Small intestine (tissue), 7 donors: Measurements from ENCODE around the gene CSF2. TPM values are rescaled to one million over a fixed set of nuclear protein-coding genes. Genes with fewer than 3 reads are reported as not detected.
A peak's percentile ranks its signal among the peaks of the same experiment; 100 is the strongest.

ENCODE experiments used
- DNase-seq, 2 donors: peaks; one replicate each; pipeline versions ENCODE4 v3.0.0 to v3.0.0-alpha.2; 2013
- FAIRE-seq: peaks from 2 replicates; lab custom pipeline; 2012; peaks lifted over from hg19 to GRCh38; lab: Jason Lieb, UNC
- H3K27ac ChIP-seq, 3 donors: one replicate each; pipeline ENCODE4 v1.5.1; 2013; ENCODE audit warnings: low read length in 2 of 3, mild to moderate bottlenecking in 2 of 3, control low read depth in 1 of 3, inconsistent platforms in 1 of 3, low read depth in 1 of 3, moderate library complexity in 1 of 3
- H3K27me3 ChIP-seq, 3 donors: one replicate each; pipeline ENCODE4 v1.6.1; 2013; ENCODE audit warnings: low read length in 3 of 3, inconsistent platforms in 1 of 3; ENCODE audit not compliant: control insufficient read depth in 3 of 3, insufficient read depth in 3 of 3
- H3K36me3 ChIP-seq, 3 donors: one replicate each; pipeline ENCODE4 v1.6.1; 2013; ENCODE audit warnings: low read length in 3 of 3, inconsistent platforms in 1 of 3, low read depth in 1 of 3, mild to moderate bottlenecking in 1 of 3, moderate library complexity in 1 of 3; ENCODE audit not compliant: control insufficient read depth in 3 of 3, insufficient read depth in 2 of 3
- H3K4me1 ChIP-seq, 3 donors: one replicate each; pipeline ENCODE4 v1.6.1; 2013; ENCODE audit warnings: low read length in 2 of 3, inconsistent platforms in 1 of 3, low read depth in 1 of 3, mild to moderate bottlenecking in 1 of 3, moderate library complexity in 1 of 3; ENCODE audit not compliant: control insufficient read depth in 3 of 3, insufficient read depth in 2 of 3
- H3K4me3 ChIP-seq, 3 donors: one replicate each; pipeline ENCODE4 v1.5.1; 2013; ENCODE audit warnings: low read length in 3 of 3, control low read depth in 1 of 3, inconsistent platforms in 1 of 3, low read depth in 1 of 3, mild to moderate bottlenecking in 1 of 3, moderate library complexity in 1 of 3
- H3K9me3 ChIP-seq, 2 donors: one replicate each; pipeline ENCODE4 v1.6.1; 2013; ENCODE audit warnings: low read depth in 1 of 2, low read length in 1 of 2; ENCODE audit not compliant: control insufficient read depth in 2 of 2, insufficient read depth in 1 of 2
- WGBS, 3 donors: extraction: QIAGEN DNeasy Blood & Tissue Kit; methylation state at CpG; one replicate each; pipeline ENCODE4 v1.1.7; 2013; 5-methylcytosine and 5-hydroxymethylcytosine counted together
- polyA plus RNA-seq, 4 donors: library from polyadenylated mRNA; stranded (reverse) in 3 of 4; unstranded in 1 of 4; fragments of 200-250 nt in 3 of 4; fragments of 120-200 nt in 1 of 4; gene quantifications; one replicate each; pipeline versions ENCODE4 v1.2.1 to v1.2.3, GENCODE V29; 2013
- donor health status: healthy with polysubstance abuse.
- donor health status: control.
- donor health status: control.
- donor health status: Bipolar disorder and iron deficiency.
- donor health status: healthy.

CSF2 gene
- polyA plus RNA-seq, 4 donors, result 0.25 TPM; not detected in 3

DNA sequence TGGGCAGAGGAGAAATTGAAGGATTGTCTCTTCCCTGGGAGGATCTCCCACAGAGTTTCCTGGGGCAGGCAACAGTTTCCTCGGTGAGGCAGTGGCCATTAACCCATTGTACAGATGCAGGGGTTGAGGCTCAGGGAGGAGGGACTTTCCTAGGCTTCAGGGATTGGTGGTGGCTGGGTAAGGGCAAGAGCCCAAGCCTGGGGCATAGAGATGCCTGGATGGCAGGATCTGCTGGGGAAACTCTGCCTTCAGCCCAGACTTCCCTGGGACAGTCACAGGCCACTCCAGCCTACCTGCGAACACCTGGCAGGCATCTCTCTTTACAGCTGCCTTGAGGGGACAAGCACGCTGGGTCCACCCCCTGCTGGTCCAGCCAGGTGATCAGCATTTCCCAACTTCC, 3.6 kb upstream of the CSF2 start:
- Histone ChIP-seq H3K4me1 (peaks cover 0 to under 1% (median 0%) of the 10 kb centered on the region in 3 donors), H3K27ac (no peak overlapping the region), H3K36me3 (no peaks in the 10 kb centered on the region), H3K9me3 (no peaks in the 10 kb centered on the region), H3K27me3 (no peaks in the 10 kb centered on the region), H3K4me3 (no peak overlapping the region)
- FAIRE-seq, result no peak
- WGBS, 3 donors, result 82 to 98% (median 94%) methylated on average over 3 of the region's 3 CpGs
- DNase-seq, result no peak

DNA sequence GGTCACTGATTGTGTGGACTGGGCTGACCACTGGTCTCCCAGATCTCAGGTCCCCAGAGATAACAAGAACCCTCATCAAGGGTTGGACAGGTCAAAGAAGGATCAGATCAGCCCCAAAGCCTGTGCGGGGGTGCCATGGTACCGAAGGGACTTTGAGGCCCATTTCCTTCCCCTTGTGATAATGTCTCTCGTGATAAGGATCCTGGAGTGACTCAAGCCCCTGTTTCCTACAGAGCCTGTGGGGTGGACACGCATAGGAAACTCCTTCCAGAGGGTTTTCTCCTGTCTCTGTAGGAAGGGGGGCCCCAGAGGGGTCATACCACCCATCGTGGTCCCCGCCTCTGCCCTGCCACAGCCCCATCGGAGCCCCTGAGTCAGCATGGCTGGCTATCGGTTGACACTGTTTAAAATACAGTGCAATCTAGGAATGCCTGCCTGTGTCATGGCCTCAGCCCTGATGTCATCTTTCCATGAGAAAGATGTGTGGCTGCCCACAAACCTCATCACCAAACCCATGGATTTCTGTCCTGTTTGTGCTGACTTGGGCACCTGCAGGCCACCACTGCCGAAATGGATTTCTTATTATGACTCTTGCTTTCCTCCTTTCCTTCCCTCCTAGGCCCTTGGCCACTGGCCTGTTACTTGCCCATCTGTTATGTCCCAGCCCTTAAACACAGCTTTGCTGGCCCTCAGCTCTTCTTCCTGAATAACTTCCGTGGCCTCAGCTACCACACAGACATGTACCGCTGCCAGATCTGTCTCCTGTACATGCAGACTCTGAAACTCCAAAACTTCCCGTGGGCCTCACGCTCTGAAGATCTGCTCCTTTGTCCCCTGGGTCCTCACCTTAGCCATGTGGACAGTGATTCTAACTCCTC, 2.9 kb upstream of the CSF2 start:
- H3K27me3 ChIP-seq, result no peaks in the 10 kb centered on the region
- FAIRE-seq, result no peak
- H3K27ac ChIP-seq, result no peak overlapping the region
- no peaks in the 10 kb centered on the region for H3K9me3 ChIP-seq
- DNase-seq, result no peak
- H3K36me3 ChIP-seq, result no peaks in the 10 kb centered on the region
- H3K4me1 ChIP-seq, result peaks cover 0 to 2% (median 0%) of the 10 kb centered on the region in 3 donors
- WGBS, 3 donors, result 67 to 83% (median 78%) methylated on average over 13 of the region's 13 CpGs
- no peak overlapping the region for H3K4me3 ChIP-seq

DNA sequence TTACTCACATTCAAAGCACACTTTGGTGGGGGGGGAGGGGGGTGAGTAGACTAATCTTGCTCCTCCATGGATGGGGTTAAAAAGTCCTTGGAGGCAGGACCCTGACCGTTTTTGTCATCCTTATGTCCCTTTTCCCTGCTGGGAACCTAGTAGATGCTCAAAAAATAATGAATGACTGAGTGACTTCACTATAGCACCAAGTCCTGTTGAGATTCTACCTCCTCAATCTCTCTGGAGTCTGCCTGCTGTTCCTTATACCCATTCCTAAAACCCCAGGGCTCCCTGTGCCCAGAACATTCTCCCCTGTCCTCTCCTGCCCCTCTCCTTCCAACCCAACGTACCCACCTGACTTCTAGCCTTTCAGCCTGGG, 2.3 kb upstream of the CSF2 start:
- WGBS, 3 donors, result 61 to 84% (median 83%) methylated on average over 2 of the region's 2 CpGs
- FAIRE-seq (no peak), DNase-seq (no peak)
- Histone ChIP-seq H3K27me3 (no peaks in the 10 kb centered on the region), H3K4me3 (no peak overlapping the region), H3K36me3 (no peaks in the 10 kb centered on the region), H3K4me1 (peaks cover 0 to 2% (median 0%) of the 10 kb centered on the region in 3 donors), H3K27ac (no peak overlapping the region), H3K9me3 (no peaks in the 10 kb centered on the region)

DNA sequence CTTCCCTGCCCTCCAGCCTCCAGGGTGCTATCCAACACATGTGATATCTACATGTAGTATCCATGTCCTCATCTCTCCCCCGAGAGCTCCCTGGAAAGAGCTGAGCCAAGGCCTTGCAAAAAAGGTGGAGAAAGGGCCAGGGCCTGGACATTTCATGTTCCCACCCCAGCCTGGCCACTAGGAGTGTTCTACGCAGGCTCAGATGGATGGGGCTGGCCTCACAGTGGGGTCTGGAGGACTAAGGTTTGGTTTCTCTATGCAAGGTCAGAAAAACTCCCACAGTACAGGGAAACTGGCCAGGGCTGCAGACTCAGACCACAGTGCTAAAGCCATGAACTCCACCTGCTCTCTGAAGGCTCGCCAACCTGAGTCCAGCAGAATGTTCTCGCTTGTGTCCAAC, 1.5 kb upstream of the CSF2 start:
- no peaks in the 10 kb centered on the region for H3K27me3 ChIP-seq
- no peak overlapping the region for H3K27ac ChIP-seq
- no peak overlapping the region for H3K4me3 ChIP-seq
- DNase-seq (no peak), FAIRE-seq (no peak)
- no peaks in the 10 kb centered on the region for H3K36me3 ChIP-seq
- H3K9me3 ChIP-seq, result no peaks in the 10 kb centered on the region
- 87 to 100% (median 97%) methylated on average over 4 of the region's 4 CpGs for WGBS, 3 donors
- H3K4me1 ChIP-seq, result peaks cover 0 to 2% (median 0%) of the 10 kb centered on the region in 3 donors

DNA sequence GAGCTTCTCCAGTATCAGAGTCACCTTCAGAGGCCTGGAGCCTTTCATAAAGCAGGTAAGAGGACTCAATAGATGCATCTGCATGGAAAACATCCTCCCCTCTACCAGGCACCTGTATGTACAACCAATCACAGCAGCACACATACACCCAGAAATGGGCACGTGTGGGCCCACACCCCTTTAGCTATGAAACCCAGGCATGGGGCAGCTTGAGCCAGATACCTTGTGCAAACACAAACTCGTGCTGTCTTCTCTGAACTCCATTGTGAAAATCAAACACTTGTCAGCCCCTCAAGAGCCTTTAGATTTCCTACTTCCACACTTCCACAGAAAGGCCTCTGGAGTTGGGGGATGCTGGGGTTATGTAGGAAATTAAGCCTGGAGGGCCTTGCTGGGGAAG, 1.1 kb upstream of the CSF2 start:
- DNase-seq, result no peak
- Histone ChIP-seq H3K36me3 (no peaks in the 10 kb centered on the region), H3K27me3 (no peaks in the 10 kb centered on the region), H3K9me3 (no peaks in the 10 kb centered on the region), H3K4me1 (peaks cover 0 to 2% (median 0%) of the 10 kb centered on the region in 3 donors), H3K27ac (no peak overlapping the region), H3K4me3 (no peak overlapping the region)
- WGBS, 3 donors, result 63 to 82% (median 65%) methylated on average over 2 of the region's 2 CpGs
- no peak for FAIRE-seq

DNA sequence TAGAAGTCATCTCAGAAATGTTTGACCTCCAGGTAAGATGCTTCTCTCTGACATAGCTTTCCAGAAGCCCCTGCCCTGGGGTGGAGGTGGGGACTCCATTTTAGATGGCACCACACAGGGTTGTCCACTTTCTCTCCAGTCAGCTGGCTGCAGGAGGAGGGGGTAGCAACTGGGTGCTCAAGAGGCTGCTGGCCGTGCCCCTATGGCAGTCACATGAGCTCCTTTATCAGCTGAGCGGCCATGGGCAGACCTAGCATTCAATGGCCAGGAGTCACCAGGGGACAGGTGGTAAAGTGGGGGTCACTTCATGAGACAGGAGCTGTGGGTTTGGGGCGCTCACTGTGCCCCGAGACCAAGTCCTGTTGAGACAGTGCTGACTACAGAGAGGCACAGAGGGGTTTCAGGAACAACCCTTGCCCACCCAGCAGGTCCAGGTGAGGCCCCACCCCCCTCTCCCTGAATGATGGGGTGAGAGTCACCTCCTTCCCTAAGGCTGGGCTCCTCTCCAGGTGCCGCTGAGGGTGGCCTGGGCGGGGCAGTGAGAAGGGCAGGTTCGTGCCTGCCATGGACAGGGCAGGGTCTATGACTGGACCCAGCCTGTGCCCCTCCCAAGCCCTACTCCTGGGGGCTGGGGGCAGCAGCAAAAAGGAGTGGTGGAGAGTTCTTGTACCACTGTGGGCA, 642 bp downstream of the CSF2 start:
- Histone ChIP-seq H3K9me3 (no peaks in the 10 kb centered on the region), H3K4me3 (no peak overlapping the region), H3K36me3 (no peaks in the 10 kb centered on the region), H3K27ac (no peak overlapping the region), H3K4me1 (peaks cover 0 to 2% (median 0%) of the 10 kb centered on the region in 3 donors), H3K27me3 (no peaks in the 10 kb centered on the region)
- FAIRE-seq (no peak), DNase-seq (no peak)
- 62 to 85% (median 70%) methylated on average over 7 of the region's 7 CpGs for WGBS, 3 donors

DNA sequence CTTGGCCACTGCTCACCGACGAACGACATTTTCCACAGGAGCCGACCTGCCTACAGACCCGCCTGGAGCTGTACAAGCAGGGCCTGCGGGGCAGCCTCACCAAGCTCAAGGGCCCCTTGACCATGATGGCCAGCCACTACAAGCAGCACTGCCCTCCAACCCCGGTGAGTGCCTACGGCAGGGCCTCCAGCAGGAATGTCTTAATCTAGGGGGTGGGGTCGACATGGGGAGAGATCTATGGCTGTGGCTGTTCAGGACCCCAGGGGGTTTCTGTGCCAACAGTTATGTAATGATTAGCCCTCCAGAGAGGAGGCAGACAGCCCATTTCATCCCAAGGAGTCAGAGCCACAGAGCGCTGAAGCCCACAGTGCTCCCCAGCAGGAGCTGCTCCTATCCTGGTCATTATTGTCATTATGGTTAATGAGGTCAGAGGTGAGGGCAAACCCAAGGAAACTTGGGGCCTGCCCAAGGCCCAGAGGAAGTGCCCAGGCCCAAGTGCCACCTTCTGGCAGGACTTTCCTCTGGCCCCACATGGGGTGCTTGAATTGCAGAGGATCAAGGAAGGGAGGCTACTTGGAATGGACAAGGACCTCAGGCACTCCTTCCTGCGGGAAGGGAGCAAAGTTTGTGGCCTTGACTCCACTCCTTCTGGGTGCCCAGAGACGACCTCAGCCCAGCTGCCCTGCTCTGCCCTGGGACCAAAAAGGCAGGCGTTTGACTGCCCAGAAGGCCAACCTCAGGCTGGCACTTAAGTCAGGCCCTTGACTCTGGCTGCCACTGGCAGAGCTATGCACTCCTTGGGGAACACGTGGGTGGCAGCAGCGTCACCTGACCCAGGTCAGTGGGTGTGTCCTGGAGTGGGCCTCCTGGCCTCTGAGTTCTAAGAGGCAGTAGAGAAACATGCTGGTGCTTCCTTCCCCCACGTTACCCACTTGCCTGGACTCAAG, 1.5 kb downstream of the CSF2 start:
- Histone ChIP-seq H3K4me1 (peaks cover 0 to 2% (median 0%) of the 10 kb centered on the region in 3 donors), H3K4me3 (no peak overlapping the region), H3K27me3 (no peaks in the 10 kb centered on the region), H3K9me3 (no peaks in the 10 kb centered on the region), H3K36me3 (no peaks in the 10 kb centered on the region), H3K27ac (no peak overlapping the region)
- WGBS, 3 donors, result 76 to 84% (median 82%) methylated on average over 16 of the region's 16 CpGs
- DNase-seq (peak in 1 of 2 donors; percentile 26), FAIRE-seq (no peak)

DNA sequence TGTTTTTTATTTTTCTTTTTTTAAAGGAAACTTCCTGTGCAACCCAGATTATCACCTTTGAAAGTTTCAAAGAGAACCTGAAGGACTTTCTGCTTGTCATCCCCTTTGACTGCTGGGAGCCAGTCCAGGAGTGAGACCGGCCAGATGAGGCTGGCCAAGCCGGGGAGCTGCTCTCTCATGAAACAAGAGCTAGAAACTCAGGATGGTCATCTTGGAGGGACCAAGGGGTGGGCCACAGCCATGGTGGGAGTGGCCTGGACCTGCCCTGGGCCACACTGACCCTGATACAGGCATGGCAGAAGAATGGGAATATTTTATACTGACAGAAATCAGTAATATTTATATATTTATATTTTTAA, 2.1 kb downstream of the CSF2 start:
- no peak for FAIRE-seq
- H3K36me3 ChIP-seq, result no peaks in the 10 kb centered on the region

More for the DNA sequence above, 2.1 kb downstream of the CSF2 start:
- Histone ChIP-seq H3K27me3 (no peaks in the 10 kb centered on the region), H3K4me1 (peaks cover 0 to 2% (median 0%) of the 10 kb centered on the region in 3 donors), H3K4me3 (no peak overlapping the region), H3K27ac (no peak overlapping the region), H3K9me3 (no peaks in the 10 kb centered on the region)
- no peak for DNase-seq
- 88 to 97% (median 96%) methylated on average over 2 of the region's 2 CpGs for WGBS, 3 donors
